Right lobe of liver (tissue), 4 donors: ENCODE results near the gene TMEM14B.

ENCODE experiments used
- CTCF ChIP-seq, 4 donors: fragments of 200-600 bp in 3 of 4; fragments of 450-650 bp in 1 of 4; IDR thresholded peaks; one replicate each; pipeline versions ENCODE4 v1.5.1 to v1.8.0; 2016 to 2022; ENCODE audit warnings: antibody characterized with exemption in 4 of 4, mild to moderate bottlenecking in 2 of 4
- POLR2A ChIP-seq: fragments of 450-650 bp; IDR thresholded peaks from one replicate; pipeline ENCODE4 v1.6.1; 2017; ENCODE audit warnings: antibody characterized with exemption, mild to moderate bottlenecking
- donor health status: DM: no; HTN: no; CAD: no.
- donor health status: DM: no; HTN: no; CAD: no.
- donor health status: DM: no; HTN: yes; CAD: no.

GRCh38 chr6:10730254-10730653 is 17.4 kb upstream of the TMEM14B start:
- no peak for TF ChIP-seq POLR2A
- TF ChIP-seq CTCF (IDR thresholded peaks at IDR 0.05), result no peak
